ENCODE measurements around the gene R3HDM4.

Gene R3HDM4

DNA sequence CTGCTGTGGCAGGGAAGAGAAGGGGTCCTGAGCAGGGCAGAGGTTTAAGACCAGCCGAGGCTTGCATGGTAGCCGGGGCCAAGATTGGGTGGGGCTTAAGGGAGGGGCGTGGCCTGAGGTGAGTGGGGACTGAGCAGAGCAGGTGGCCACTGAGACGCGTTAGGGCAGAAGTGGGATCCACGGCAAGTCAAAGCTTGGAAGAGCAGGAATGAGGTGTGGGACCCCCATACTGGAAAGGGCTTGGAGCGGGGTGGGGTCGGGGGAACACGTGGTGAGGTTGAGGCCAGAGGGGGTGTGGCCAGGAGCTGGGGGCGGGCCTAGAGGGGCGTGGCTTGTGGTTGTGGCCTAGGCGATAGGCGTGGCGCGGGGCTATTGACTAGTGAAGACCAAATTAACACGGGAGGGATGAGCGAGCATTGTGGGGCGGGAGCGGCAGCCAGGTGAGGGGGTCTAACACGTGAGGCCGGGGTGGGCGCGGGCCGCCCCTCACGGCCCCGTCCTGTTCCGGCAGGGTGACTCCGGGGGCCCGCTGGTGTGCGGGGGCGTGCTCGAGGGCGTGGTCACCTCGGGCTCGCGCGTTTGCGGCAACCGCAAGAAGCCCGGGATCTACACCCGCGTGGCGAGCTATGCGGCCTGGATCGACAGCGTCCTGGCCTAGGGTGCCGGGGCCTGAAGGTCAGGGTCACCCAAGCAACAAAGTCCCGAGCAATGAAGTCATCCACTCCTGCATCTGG lies 50.3 kb downstream of the R3HDM4 start:
- H4K20me1 ChIP-seq (ENCODE audit: insufficient read depth, low read length, poor library complexity, severe bottlenecking), result no peaks in the 10 kb centered on the region
- H3K4me3 ChIP-seq (ENCODE audit: low read length, poor library complexity, severe bottlenecking), result no peak overlapping the region
- no peak overlapping the region for H3K9ac ChIP-seq (ENCODE audit: low read depth, low read length, poor library complexity, severe bottlenecking)
- H3K9me3 ChIP-seq (ENCODE audit: insufficient read depth, low read depth, low read length), result no peaks in the 10 kb centered on the region
- no peaks in the 10 kb centered on the region for H3K27me3 ChIP-seq (ENCODE audit: insufficient read depth, low read length, poor library complexity, severe bottlenecking)
- TF ChIP-seq CTCF (conservative IDR thresholded peaks at IDR 0.05; ENCODE audit: low read length) (no peak), EZH2phosphoT487 (IDR thresholded peaks at IDR 0.05; ENCODE audit: borderline replicate concordance) (no peak)
- no peaks in the 10 kb centered on the region for H3K9me2 ChIP-seq (replicated peaks; ENCODE audit: low read depth, low read length)
- no peaks in the 10 kb centered on the region for H3F3A ChIP-seq (ENCODE audit: low read depth)
- no peaks in the 10 kb centered on the region; the same call in 1 of the 2 replicates for H3K36me3 ChIP-seq (ENCODE audit: insufficient read depth, low read length)
- no peaks in the 10 kb centered on the region for H3K4me1 ChIP-seq (ENCODE audit: insufficient read depth, low read length, poor library complexity, severe bottlenecking)
- H2AFZ ChIP-seq (ENCODE audit: low read length), result no peak overlapping the region
- no peaks in the 10 kb centered on the region for H3K79me2 ChIP-seq (ENCODE audit: insufficient read depth, low read length)
- no peak overlapping the region for H3K4me2 ChIP-seq (ENCODE audit: low read depth, low read length, poor library complexity, severe bottlenecking)

DNA sequence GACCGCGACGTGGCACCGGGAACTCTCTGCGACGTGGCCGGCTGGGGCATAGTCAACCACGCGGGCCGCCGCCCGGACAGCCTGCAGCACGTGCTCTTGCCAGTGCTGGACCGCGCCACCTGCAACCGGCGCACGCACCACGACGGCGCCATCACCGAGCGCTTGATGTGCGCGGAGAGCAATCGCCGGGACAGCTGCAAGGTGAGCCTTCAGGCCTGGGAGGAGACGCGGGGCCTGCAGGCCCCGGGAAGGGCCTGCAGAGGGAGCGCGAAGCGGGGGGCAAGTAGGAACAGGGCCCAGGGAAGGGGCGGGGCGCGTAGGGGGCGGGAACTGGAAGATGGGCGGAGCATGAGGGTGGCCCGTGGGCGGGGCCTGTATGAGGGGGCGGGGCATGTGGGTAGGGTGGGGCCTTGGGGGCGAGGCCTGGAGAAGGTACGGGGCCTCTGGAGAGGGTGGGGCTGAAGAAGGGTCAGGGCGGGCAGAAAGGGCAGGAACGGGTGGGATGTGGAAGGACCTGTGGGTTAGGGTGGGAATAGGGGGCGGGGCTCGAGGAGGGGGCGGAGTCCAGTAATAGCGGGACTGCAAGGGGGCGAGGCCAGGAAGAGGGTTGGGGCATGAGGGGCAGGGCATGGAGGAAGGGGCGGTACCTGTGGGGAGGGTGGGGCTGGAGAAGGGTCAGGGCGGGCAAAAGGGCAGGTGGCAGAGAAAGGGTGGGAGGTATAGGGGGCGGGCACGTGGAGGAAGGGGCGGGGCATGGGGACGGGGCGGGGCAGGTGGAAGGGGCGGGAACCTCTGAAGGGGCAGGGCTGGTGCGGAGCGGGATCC lies 51.1 kb downstream of the R3HDM4 start:
- Histone ChIP-seq H4K20me1 (ENCODE audit: insufficient read depth, low read length, poor library complexity, severe bottlenecking) (no peaks in the 10 kb centered on the region), H3K79me2 (ENCODE audit: insufficient read depth, low read length) (no peaks in the 10 kb centered on the region), H3K4me2 (ENCODE audit: low read depth, low read length, poor library complexity, severe bottlenecking) (no peak overlapping the region), H3K4me1 (ENCODE audit: insufficient read depth, low read length, poor library complexity, severe bottlenecking) (no peaks in the 10 kb centered on the region), H3K4me3 (ENCODE audit: low read length, poor library complexity, severe bottlenecking) (no peak overlapping the region), H3K9me2 (replicated peaks; ENCODE audit: low read depth, low read length) (no peaks in the 10 kb centered on the region), H3K36me3 (ENCODE audit: insufficient read depth, low read length) (no peaks in the 10 kb centered on the region), H3F3A (ENCODE audit: low read depth) (no peaks in the 10 kb centered on the region), H3K9ac (ENCODE audit: low read depth, low read length, poor library complexity, severe bottlenecking) (no peak overlapping the region), H3K9me3 (ENCODE audit: insufficient read depth, low read depth, low read length) (no peaks in the 10 kb centered on the region), H2AFZ (ENCODE audit: low read length) (no peak overlapping the region), H3K27me3 (ENCODE audit: insufficient read depth, low read length, poor library complexity, severe bottlenecking) (no peaks in the 10 kb centered on the region)
- no peak for TF ChIP-seq CTCF (conservative IDR thresholded peaks at IDR 0.05; ENCODE audit: low read length)
- TF ChIP-seq EZH2phosphoT487 (IDR thresholded peaks at IDR 0.05; ENCODE audit: borderline replicate concordance), result no peak

DNA sequence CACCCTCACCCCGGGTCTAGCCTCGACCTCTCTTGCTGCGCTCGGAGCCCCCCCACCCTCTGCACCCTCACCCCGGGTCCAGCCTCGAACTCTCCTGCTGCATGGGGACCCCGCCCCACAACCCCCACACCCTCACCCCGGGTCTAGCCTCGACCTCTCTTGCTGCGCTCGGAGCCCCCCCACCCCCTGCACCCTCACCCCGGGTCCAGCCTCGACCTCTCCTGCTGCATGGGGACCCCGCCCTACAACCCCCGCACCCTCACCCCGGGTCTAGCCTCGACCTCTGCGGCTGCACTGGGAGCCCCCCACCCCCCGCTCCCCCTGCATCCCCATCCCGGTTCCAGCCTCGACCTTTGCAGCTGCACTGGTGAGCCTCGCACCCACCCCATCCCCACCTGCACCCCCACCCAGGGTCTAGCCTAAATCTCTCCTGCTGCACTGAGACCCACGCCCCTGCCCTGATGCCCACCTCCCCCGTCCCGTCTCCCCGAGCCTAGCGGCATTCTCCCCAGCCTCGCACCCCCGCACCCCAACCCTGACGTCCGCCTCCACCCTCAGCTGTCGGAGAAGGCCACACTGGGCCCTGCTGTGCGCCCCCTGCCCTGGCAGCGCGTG lies 51.8 kb downstream of the R3HDM4 start:
- Histone ChIP-seq H3K9ac (ENCODE audit: low read depth, low read length, poor library complexity, severe bottlenecking) (no peak overlapping the region), H2AFZ (ENCODE audit: low read length) (no peak overlapping the region), H3K79me2 (ENCODE audit: insufficient read depth, low read length) (no peaks in the 10 kb centered on the region), H3K4me2 (ENCODE audit: low read depth, low read length, poor library complexity, severe bottlenecking) (no peak overlapping the region), H3K4me1 (ENCODE audit: insufficient read depth, low read length, poor library complexity, severe bottlenecking) (no peaks in the 10 kb centered on the region), H3K36me3 (ENCODE audit: insufficient read depth, low read length) (no peaks in the 10 kb centered on the region), H3K9me2 (replicated peaks; ENCODE audit: low read depth, low read length) (no peaks in the 10 kb centered on the region), H3F3A (ENCODE audit: low read depth) (no peaks in the 10 kb centered on the region), H3K9me3 (ENCODE audit: insufficient read depth, low read depth, low read length) (no peaks in the 10 kb centered on the region), H4K20me1 (ENCODE audit: insufficient read depth, low read length, poor library complexity, severe bottlenecking) (no peaks in the 10 kb centered on the region), H3K27me3 (ENCODE audit: insufficient read depth, low read length, poor library complexity, severe bottlenecking) (no peaks in the 10 kb centered on the region), H3K4me3 (ENCODE audit: low read length, poor library complexity, severe bottlenecking) (no peak overlapping the region)
- TF ChIP-seq EZH2phosphoT487 (IDR thresholded peaks at IDR 0.05; ENCODE audit: borderline replicate concordance), result no peak
- TF ChIP-seq CTCF (conservative IDR thresholded peaks at IDR 0.05; ENCODE audit: low read length), result no peak

All from Loucy (cell line).